ENCODE results near the gene ZSCAN20. TPM values are rescaled to one million over a fixed set of nuclear protein-coding genes. Genes with fewer than 3 reads are reported as not detected.
A peak's percentile ranks its signal among the peaks of the same experiment; 100 is the strongest.

ZSCAN20 gene
- total RNA-seq, 1 donor from 2014 or later = 14.8 TPM

DNA sequence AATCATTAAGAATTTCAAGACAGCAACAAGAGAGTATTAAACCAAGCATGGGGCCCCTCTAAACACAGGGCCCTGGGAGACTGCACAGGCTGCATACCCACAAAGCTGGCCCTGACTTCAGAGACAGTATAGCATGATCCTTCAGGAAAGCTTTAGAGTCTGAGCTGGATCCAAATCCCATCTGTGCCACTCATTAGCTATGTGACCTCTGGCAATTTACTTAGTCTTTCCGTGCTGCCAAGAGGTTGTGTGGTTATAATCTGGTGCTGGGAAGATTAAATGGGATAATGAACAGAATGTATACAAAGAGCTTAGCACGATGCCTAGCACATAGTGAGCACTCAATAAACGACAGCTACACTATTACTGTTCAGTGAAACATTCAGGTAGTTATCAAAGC is 45.5 kb upstream of the ZSCAN20 start:
- Histone ChIP-seq H3K27me3 (peaks cover 36% of the 10 kb centered on the region), H3K4me1 (peaks cover 30% of the 10 kb centered on the region), H3K4me2 (no peak overlapping the region), H3K27ac (no peak overlapping the region), H3K9me3 (ENCODE audit: low read depth) (no peaks in the 10 kb centered on the region), H2AFZ (replicated peaks) (no peak overlapping the region), H3K9ac (no peak overlapping the region), H4K20me1 (ENCODE audit: low read depth) (peaks cover 12% of the 10 kb centered on the region), H3K36me3 (no peaks in the 10 kb centered on the region), H3K79me2 (ENCODE audit: low read depth) (no peaks in the 10 kb centered on the region), H3K4me3 (no peak overlapping the region), H3F3A (ENCODE audit: low read depth) (peaks cover 25% of the 10 kb centered on the region)
- DNase-seq (ENCODE audit: low spot score) = no peak
- no peak overlapping the region for H3K4me3 Mint-ChIP-seq
- H3K27ac Mint-ChIP-seq = no peak overlapping the region
- TF ChIP-seq, protein P1, sequence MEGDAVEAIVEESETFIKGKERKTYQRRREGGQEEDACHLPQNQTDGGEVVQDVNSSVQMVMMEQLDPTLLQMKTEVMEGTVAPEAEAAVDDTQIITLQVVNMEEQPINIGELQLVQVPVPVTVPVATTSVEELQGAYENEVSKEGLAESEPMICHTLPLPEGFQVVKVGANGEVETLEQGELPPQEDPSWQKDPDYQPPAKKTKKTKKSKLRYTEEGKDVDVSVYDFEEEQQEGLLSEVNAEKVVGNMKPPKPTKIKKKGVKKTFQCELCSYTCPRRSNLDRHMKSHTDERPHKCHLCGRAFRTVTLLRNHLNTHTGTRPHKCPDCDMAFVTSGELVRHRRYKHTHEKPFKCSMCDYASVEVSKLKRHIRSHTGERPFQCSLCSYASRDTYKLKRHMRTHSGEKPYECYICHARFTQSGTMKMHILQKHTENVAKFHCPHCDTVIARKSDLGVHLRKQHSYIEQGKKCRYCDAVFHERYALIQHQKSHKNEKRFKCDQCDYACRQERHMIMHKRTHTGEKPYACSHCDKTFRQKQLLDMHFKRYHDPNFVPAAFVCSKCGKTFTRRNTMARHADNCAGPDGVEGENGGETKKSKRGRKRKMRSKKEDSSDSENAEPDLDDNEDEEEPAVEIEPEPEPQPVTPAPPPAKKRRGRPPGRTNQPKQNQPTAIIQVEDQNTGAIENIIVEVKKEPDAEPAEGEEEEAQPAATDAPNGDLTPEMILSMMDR (IDR thresholded peaks at IDR 0.05) = no peak
- no peak for TF ChIP-seq EZH2 (IDR thresholded peaks at IDR 0.05)
- no peak for TF ChIP-seq EZH2phosphoT487 (IDR thresholded peaks at IDR 0.05)
- peaks cover 2% of the 10 kb centered on the region for H3K36me3 Mint-ChIP-seq
- no peaks in the 10 kb centered on the region for H3K27me3 Mint-ChIP-seq (ENCODE audit: insufficient read depth, low read depth)
- H3K9me3 Mint-ChIP-seq = no peaks in the 10 kb centered on the region
- peaks cover 7% of the 10 kb centered on the region for H3K4me1 Mint-ChIP-seq

- no peak overlapping the region for H3K27ac ChIP-seq
- peaks cover 36% of the 10 kb centered on the region for H3K27me3 ChIP-seq
- no peak for DNase-seq (ENCODE audit: low spot score)
- H3K4me2 ChIP-seq = peak overlapping the region; percentile 91
- H3K27me3 Mint-ChIP-seq (ENCODE audit: insufficient read depth, low read depth) = no peaks in the 10 kb centered on the region
- TF ChIP-seq EZH2phosphoT487 (IDR thresholded peaks at IDR 0.05) (no peak), EZH2 (IDR thresholded peaks at IDR 0.05) (no peak)
- TF ChIP-seq, protein P1 (IDR thresholded peaks at IDR 0.05) = no peak
- no peaks in the 10 kb centered on the region for H3K9me3 Mint-ChIP-seq
- H3K4me1 Mint-ChIP-seq = peaks cover 12% of the 10 kb centered on the region
- H3K36me3 Mint-ChIP-seq = peaks cover 2% of the 10 kb centered on the region
- H3K4me3 Mint-ChIP-seq = no peak overlapping the region
- H3K4me1 ChIP-seq = peaks cover 30% of the 10 kb centered on the region
- H3K4me3 ChIP-seq = no peak overlapping the region
- H3K9ac ChIP-seq = no peak overlapping the region
- peaks cover 25% of the 10 kb centered on the region for H3F3A ChIP-seq (ENCODE audit: low read depth)
- no peaks in the 10 kb centered on the region for H3K79me2 ChIP-seq (ENCODE audit: low read depth)
- H3K36me3 ChIP-seq = no peaks in the 10 kb centered on the region
- peaks cover 12% of the 10 kb centered on the region for H4K20me1 ChIP-seq (ENCODE audit: low read depth)
- H2AFZ ChIP-seq (replicated peaks) = no peak overlapping the region
- no peak overlapping the region for H3K27ac Mint-ChIP-seq
- no peaks in the 10 kb centered on the region for H3K9me3 ChIP-seq (ENCODE audit: low read depth)
These were observed 43.8 kb upstream of the ZSCAN20 start for GRCh38 chr1:33428661-33429060.

- DNase-seq (ENCODE audit: low spot score) = peak; percentile 44
- no peak overlapping the region for H3K9ac ChIP-seq
- H3K27ac ChIP-seq = no peak overlapping the region
- Mint-ChIP-seq H3K9me3 (no peaks in the 10 kb centered on the region), H3K4me3 (no peak overlapping the region), H3K36me3 (peaks cover 2% of the 10 kb centered on the region), H3K27ac (no peak overlapping the region), H3K4me1 (peaks cover 15% of the 10 kb centered on the region), H3K27me3 (ENCODE audit: insufficient read depth, low read depth) (no peaks in the 10 kb centered on the region)
- peak overlapping the region; percentile 91 for H3K4me2 ChIP-seq
- H3K4me3 ChIP-seq = peak overlapping the region; percentile 65
- no peaks in the 10 kb centered on the region for H3K36me3 ChIP-seq
- H3K4me1 ChIP-seq = peaks cover 25% of the 10 kb centered on the region
- no peaks in the 10 kb centered on the region for H3K79me2 ChIP-seq (ENCODE audit: low read depth)
- peaks cover 25% of the 10 kb centered on the region for H3F3A ChIP-seq (ENCODE audit: low read depth)
- TF ChIP-seq, protein P1 (IDR thresholded peaks at IDR 0.05) = no peak
- peaks cover 36% of the 10 kb centered on the region for H3K27me3 ChIP-seq
- peaks cover 12% of the 10 kb centered on the region for H4K20me1 ChIP-seq (ENCODE audit: low read depth)
- no peak overlapping the region for H2AFZ ChIP-seq (replicated peaks)
- H3K9me3 ChIP-seq (ENCODE audit: low read depth) = no peaks in the 10 kb centered on the region
These were observed 43.1 kb upstream of the ZSCAN20 start for GRCh38 chr1:33429332-33429731.
